ENCODE results near the gene RERE.

RERE gene

GRCh38 chr1:8685463-8685862, 132.0 kb downstream of the RERE start:
- Histone ChIP-seq H3K4me2 (ENCODE audit: low read length) (no peak overlapping the region), H3K4me3 (ENCODE audit: low read length) (no peak overlapping the region), H3K9me3 (ENCODE audit: control insufficient read depth, insufficient read depth, low read length) (no peaks in the 10 kb centered on the region), H3K4me1 (ENCODE audit: control insufficient read depth, low read length) (peaks cover 12% of the 10 kb centered on the region), H3K36me3 (ENCODE audit: control insufficient read depth, low read length) (no peaks in the 10 kb centered on the region), H3F3A (ENCODE audit: control insufficient read depth, insufficient read depth) (no peaks in the 10 kb centered on the region), H4K20me1 (ENCODE audit: control insufficient read depth, insufficient read depth, low read depth, low read length) (no peaks in the 10 kb centered on the region), H3K27ac (ENCODE audit: low read depth, low read length) (no peak overlapping the region), H3K9me2 (replicated peaks; ENCODE audit: control insufficient read depth, low read length) (no peaks in the 10 kb centered on the region), H3K27me3 (ENCODE audit: control insufficient read depth, low read length) (no peaks in the 10 kb centered on the region), H3K79me2 (ENCODE audit: control insufficient read depth, low read length) (peaks cover 78% of the 10 kb centered on the region)
- no peak for TF ChIP-seq EZH2phosphoT487 (IDR thresholded peaks at IDR 0.05; ENCODE audit: borderline replicate concordance, low read length)
- no peak for TF ChIP-seq CTCF (IDR thresholded peaks at IDR 0.05; ENCODE audit: low read depth, low read length, poor library complexity, severe bottlenecking)

- Histone ChIP-seq H3K4me3 (ENCODE audit: low read length) (no peak overlapping the region), H3K79me2 (ENCODE audit: control insufficient read depth, low read length) (peaks cover 80% of the 10 kb centered on the region), H3K9me2 (replicated peaks; ENCODE audit: control insufficient read depth, low read length) (no peaks in the 10 kb centered on the region), H3F3A (ENCODE audit: control insufficient read depth, insufficient read depth) (no peaks in the 10 kb centered on the region), H3K4me1 (ENCODE audit: control insufficient read depth, low read length) (peaks cover 8% of the 10 kb centered on the region), H4K20me1 (ENCODE audit: control insufficient read depth, insufficient read depth, low read depth, low read length) (no peaks in the 10 kb centered on the region), H3K36me3 (ENCODE audit: control insufficient read depth, low read length) (no peaks in the 10 kb centered on the region), H3K4me2 (ENCODE audit: low read length) (no peak overlapping the region), H3K9me3 (ENCODE audit: control insufficient read depth, insufficient read depth, low read length) (no peaks in the 10 kb centered on the region), H3K27me3 (ENCODE audit: control insufficient read depth, low read length) (no peaks in the 10 kb centered on the region), H3K27ac (ENCODE audit: low read depth, low read length) (no peak overlapping the region)
- TF ChIP-seq CTCF (IDR thresholded peaks at IDR 0.05; ENCODE audit: low read depth, low read length, poor library complexity, severe bottlenecking) (no peak), EZH2phosphoT487 (IDR thresholded peaks at IDR 0.05; ENCODE audit: borderline replicate concordance, low read length) (no peak)
These were observed 132.8 kb downstream of the RERE start for GRCh38 chr1:8684590-8684989.

GRCh38 chr1:8682573-8682972, 134.9 kb downstream of the RERE start:
- no peak overlapping the region for H3K27ac ChIP-seq (ENCODE audit: low read depth, low read length)
- H4K20me1 ChIP-seq (ENCODE audit: control insufficient read depth, insufficient read depth, low read depth, low read length) = no peaks in the 10 kb centered on the region
- no peaks in the 10 kb centered on the region for H3K27me3 ChIP-seq (ENCODE audit: control insufficient read depth, low read length)
- no peaks in the 10 kb centered on the region for H3F3A ChIP-seq (ENCODE audit: control insufficient read depth, insufficient read depth)
- TF ChIP-seq CTCF (IDR thresholded peaks at IDR 0.05; ENCODE audit: low read depth, low read length, poor library complexity, severe bottlenecking) = no peak
- TF ChIP-seq EZH2phosphoT487 (IDR thresholded peaks at IDR 0.05; ENCODE audit: borderline replicate concordance, low read length) = no peak
- H3K4me3 ChIP-seq (ENCODE audit: low read length) = no peak overlapping the region
- no peaks in the 10 kb centered on the region for H3K9me3 ChIP-seq (ENCODE audit: control insufficient read depth, insufficient read depth, low read length)
- no peaks in the 10 kb centered on the region for H3K9me2 ChIP-seq (replicated peaks; ENCODE audit: control insufficient read depth, low read length)
- no peak overlapping the region for H3K4me2 ChIP-seq (ENCODE audit: low read length)
- H3K36me3 ChIP-seq (ENCODE audit: control insufficient read depth, low read length) = no peaks in the 10 kb centered on the region
- H3K79me2 ChIP-seq (ENCODE audit: control insufficient read depth, low read length) = peaks cover 83% of the 10 kb centered on the region
- peaks cover 6% of the 10 kb centered on the region; the same call in 1 of the 2 replicates for H3K4me1 ChIP-seq (ENCODE audit: control insufficient read depth, low read length)
